ENCODE measurements around the gene DLX5.

DLX5 gene

GRCh38 chr7:97018126-97018601 lies 6.5 kb downstream of the DLX5 start:
- no peak for DNase-seq

DNA sequence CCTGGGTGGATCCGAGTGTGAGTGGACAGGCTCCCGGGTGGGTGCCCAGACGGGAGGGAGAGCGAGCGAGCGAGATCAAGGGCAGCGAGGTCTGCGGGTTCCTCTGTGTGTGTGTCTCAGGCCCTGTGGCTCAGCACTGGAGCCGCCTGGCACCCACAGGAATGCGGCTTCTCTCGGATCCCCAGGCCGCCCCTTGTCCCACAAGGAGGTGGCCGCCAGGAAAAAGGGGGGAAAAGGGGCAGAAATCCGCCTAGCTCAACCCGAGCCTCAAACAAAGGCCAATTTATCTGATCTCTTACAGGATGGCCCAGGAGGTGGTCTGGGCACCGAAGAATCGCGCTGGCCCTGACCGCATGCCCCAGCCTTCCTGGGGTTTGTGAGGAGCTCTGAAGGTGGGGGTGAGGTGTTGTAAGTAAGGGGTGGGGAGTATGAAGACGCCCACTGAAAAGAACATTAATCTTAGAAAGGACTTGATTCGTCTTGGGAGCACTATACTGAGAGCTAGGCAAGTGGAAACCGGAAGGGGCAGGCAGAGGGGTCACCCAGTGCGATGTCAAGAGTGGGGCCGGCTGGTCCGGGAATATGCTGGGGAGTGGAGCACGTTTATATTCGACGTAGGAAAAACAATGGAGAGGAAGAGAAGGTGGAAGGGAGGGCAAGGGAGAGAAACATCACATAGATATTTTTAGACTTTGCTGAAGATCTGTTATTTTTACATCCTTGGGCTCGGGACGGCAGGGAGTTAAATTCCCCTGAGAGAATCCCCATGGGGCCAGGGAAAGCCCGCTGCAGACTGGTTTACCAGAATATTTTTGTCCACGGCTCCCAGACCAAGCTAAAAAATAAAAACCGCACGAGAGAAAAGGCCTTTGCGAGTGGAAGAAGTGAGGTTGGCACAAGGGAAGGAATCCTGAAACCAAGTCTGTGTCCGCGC lies 7.2 kb downstream of the DLX5 start:
- no peak for DNase-seq

GRCh38 chr7:97016381-97017191 lies 8.0 kb downstream of the DLX5 start:
- no peak for DNase-seq

DNA sequence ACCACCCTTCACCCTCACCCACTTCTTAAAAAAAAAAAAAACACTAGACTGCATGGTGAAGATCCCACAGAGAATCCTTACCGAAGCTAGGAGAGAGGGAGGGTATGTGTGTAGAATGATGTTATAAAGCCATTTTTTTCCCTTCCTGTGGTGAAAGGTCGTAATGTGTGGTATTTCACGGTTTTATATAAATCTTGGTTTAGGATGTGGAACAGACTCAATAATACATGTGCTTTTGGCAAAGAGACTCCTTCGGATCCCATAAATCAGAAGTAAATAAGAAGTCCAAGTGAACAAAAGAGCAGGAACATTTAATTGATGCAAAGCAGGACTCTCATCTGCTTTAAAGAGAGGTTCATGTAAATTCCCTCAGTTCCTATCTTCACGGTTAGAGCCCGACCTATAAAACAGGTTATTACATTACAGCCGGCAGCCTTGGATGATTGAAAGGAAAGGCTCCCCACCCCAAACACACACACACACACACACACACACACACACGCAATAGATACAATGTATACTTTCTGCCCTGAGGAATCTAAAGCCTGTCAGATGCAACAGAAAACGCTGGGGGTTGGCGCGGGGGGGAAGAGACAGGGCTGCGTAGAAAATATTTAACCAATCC lies 8.8 kb downstream of the DLX5 start:
- DNase-seq: no peak

DNA sequence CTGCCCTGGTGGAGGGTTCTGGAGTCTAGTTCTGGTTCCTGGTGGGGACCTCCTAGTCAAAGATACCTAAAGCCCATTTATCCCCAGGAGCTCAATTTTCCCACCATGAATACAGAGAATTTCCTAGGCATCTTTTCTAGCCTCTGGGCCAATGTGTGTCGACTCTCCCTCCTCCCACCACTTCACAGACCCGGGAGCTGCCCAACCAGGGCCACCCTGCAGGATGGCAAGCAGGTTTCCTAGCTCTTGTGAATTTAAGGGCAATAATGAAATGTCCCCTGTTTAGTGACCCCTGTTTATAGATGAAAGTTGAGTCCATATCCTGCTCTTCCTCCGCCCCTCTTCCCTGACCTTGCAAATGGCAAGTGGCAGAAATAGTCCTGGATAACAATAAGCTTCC lies 9.4 kb downstream of the DLX5 start:
- no peak for DNase-seq

GRCh38 chr7:97014145-97014750 lies 10.4 kb downstream of the DLX5 start:
- DNase-seq: no peak

GRCh38 chr7:97013845-97014134 lies 10.8 kb downstream of the DLX5 start:
- no peak for DNase-seq

- DNase-seq: no peak
Observed at GRCh38 chr7:97013134-97013844, 11.3 kb downstream of the DLX5 start.

GRCh38 chr7:97012365-97013133 lies 12.1 kb downstream of the DLX5 start:
- no peak for DNase-seq

DNA sequence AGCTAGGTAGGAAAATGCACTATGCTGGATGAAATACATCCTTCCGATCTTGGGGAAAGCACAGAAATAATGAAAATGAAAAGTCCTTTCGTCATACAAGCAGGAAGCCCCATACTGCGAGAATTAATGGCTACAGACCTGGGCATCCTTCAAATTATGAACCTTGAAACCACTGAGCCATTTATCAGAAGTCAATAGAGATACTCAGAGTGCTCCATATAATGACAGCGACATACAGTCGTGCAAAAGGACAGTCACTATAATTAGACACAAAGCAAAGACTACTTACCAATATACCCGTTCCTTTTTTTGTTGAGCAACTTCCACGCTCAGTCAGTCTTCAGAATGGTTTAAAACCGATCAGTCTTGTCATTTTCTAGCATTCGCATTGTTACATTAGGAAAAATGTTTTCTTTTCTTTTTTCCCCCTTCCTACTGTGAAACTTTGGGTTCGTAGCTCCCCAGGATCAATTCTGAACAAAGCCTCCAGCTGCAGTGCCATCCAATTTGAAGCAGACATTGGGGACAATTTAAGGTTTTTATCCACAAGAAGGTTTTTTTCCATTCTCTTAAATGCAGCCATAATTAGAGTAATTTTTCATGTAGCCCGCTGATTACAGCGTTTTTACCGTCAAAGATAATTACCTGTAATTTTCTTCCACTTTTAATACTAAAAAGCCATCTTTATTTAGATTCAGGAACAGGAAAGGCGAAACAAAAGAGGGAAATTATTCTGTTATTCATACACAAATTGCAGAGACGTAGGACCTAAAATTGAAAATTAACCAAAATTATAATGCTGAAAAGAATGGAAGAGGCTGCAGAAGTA lies 12.9 kb downstream of the DLX5 start:
- DNase-seq: no peak

GRCh38 chr7:97011104-97011503 lies 13.5 kb downstream of the DLX5 start:
- no peak for DNase-seq

GRCh38 chr7:97009753-97010732 lies 14.6 kb downstream of the DLX5 start:
- no peak for DNase-seq

DNA sequence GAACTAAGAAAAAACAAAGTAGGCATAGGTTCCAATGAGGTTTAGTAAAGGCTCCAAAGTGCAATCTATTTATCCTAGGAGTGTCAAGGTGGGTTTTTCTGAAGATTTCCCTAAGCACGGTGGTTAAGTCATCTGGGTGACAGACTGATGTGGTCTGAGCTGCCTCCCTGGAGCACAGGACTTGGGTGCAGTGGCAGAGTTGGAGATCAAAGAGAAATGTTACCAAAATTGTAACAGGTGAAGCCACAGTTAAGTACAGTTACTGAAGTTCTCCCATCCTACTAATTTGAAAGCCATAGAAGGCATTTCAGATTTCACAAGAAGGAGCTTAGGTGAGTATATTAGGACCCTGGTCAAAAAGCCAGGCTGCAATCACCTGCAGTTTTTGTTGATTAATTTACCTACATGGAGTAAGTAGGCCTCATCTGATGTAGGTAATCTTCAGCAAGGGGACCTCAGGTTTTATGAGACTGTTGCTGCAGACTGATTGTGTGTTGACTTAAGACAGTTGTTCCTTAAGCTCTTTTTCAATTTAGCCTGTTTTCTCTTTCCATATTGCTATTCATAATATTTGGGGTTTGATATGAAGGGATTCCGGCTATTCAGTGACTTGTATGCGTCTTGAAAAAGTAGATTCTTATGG lies 16.2 kb downstream of the DLX5 start:
- DNase-seq: no peak

- no peak for DNase-seq
Observed at GRCh38 chr7:97007583-97007861, 17.1 kb downstream of the DLX5 start.

- DNase-seq: no peak
Observed at GRCh38 chr7:97006816-97007582, 17.6 kb downstream of the DLX5 start.

GRCh38 chr7:97006055-97006815 lies 18.4 kb downstream of the DLX5 start:
- no peak for DNase-seq

DNA sequence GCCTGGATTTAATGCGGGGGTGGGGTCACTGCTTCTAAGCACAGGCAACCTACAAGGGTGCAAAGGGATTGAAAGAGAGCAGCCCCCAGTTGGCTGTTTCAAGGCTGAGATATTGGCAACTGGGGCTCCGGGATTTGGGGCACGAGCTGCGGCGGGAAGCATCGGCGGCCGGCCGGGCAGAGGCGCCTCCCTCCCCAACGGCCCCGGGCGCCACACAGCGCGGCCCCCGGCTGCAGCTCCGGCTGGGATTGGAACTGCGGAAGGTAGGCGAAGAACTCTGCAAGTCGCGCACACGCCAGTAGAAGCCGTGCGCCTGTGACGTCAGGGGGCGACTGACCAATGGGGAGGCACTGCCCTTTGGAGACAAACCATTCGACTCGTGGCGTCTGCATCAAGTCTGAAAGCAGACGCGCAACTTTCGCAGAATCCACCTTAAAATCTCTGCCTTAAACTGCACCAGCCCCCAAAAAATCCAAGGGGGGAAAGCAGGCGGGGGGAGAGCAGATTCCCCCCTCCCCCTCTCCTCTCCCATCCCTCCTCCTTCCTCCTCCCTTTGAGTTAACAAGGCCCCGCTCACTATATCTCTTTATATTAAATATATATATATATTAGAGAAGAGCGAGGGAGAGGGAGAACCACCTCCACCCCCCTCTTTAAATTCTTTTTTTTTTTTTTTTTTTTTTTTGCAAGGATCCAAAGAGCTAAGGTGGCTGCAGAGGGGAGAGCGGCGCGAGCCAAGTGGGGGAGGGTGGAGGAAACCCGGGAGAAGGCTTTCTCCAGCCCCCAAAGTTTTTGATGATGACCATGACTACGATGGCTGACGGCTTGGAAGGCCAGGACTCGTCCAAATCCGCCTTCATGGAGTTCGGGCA lies 19.2 kb downstream of the DLX5 start, which contains the start of gene DLX6:
TSS of gene DLX6 (plus strand) at position 371 of the 872 bp plus-strand sequence. CDS start at position 796, 425 bp downstream.
- DNase-seq: no peak

Measured in SIG-M5 (cell line).